Mucosa of stomach (tissue), 1 donor: ENCODE data around the gene ENTPD8.

Experiments used
- H3K27me3 ChIP-seq: one replicate; pipeline ENCODE4 v1.7.0; 2013; ENCODE audit warnings: mild to moderate bottlenecking, low read length; ENCODE audit not compliant: control insufficient read depth, insufficient read depth
- H3K36me3 ChIP-seq: one replicate; pipeline ENCODE4 v1.7.0; 2013; ENCODE audit warnings: low read length; ENCODE audit not compliant: control insufficient read depth, insufficient read depth
- H3K4me1 ChIP-seq: one replicate; pipeline ENCODE4 v1.7.0; 2013; ENCODE audit warnings: mild to moderate bottlenecking, low read length; ENCODE audit not compliant: control insufficient read depth, insufficient read depth
- H3K4me3 ChIP-seq: one replicate; pipeline ENCODE4 v1.7.0; 2013; ENCODE audit warnings: low read length
- H3K9ac ChIP-seq: one replicate; pipeline ENCODE4 v1.7.0; 2013; ENCODE audit warnings: mild to moderate bottlenecking, low read length, moderate library complexity
- H3K9me3 ChIP-seq: one replicate; pipeline ENCODE4 v1.7.0; 2013; ENCODE audit warnings: mild to moderate bottlenecking, low read length, moderate library complexity; ENCODE audit not compliant: control insufficient read depth
- donor health status: Pancreatic carcinoma.

The ENTPD8 gene, protein sequence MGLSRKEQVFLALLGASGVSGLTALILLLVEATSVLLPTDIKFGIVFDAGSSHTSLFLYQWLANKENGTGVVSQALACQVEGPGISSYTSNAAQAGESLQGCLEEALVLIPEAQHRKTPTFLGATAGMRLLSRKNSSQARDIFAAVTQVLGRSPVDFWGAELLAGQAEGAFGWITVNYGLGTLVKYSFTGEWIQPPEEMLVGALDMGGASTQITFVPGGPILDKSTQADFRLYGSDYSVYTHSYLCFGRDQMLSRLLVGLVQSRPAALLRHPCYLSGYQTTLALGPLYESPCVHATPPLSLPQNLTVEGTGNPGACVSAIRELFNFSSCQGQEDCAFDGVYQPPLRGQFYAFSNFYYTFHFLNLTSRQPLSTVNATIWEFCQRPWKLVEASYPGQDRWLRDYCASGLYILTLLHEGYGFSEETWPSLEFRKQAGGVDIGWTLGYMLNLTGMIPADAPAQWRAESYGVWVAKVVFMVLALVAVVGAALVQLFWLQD

DNA sequence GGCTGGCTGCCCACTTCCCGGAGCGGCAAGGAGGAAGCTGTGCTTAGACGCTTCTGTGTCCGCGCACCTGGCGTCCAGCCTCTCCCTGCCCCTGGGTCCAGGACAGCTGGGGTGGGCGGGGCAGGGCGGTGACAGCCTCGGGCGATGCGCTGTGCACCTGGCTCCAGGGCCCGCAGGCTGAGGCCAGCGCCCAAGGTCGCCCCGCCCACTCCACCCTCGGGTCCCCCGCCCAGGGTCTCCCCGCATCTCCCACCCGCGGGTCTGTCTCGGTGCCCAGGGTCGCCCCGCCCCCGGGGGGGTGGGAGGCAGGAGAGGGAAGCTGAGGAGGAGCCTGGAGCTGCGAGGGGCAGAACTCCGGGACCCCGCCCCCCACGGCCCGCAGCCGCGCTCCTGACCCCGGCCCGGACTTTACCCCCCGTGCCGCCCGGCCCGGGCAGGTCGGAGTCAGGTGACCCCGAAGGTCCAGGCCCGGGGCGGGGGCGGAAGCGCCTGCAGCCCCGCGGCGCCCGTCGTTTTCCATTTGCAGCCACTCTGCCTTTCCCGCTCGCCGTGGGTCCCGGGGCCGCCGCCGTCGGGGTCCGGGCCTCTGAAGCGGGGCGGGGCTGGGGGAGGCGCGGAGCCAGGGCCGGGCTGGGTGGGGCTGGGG, at the start of gene ENTPD8:
TSS of gene ENTPD8 (minus strand) at position 69 of the 646 bp plus-strand sequence. CDS start 3,072 bp downstream, outside the sequence.
- H3K9me3 ChIP-seq, result no peaks in the 10 kb centered on the region
- H3K9ac ChIP-seq, result no peak within 1 kb of the TSS
- H3K36me3 ChIP-seq, result no peaks in the 10 kb centered on the region
- no peak within 1 kb of the TSS for H3K4me3 ChIP-seq
- peaks cover 41% of the 10 kb centered on the region for H3K4me1 ChIP-seq
- H3K27me3 ChIP-seq, result peaks cover 6% of the 10 kb centered on the region

GRCh38 chr9:137490532-137491186, 49.5 kb upstream of the ENTPD8 start:
- no peaks in the 10 kb centered on the region for H3K36me3 ChIP-seq
- no peak overlapping the region for H3K9ac ChIP-seq

DNA sequence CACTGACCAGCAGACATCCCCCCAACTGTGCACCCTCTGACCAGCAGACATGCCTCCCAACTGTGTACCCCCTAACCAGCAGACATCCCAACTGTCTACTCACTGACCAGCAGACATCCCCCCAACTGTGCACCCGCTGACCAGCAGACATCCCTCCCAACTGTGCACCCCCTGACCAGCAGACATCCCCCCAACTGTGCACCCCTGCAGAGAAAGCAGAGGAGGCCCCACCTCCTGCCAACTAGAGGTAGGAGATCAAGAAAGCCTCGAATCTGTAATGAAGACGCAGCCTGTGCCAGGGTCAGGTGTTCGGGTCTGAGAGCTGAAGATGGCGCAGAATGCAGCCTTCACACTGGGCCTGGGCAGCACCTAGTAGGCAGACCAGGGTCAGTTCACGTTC, 47.7 kb upstream of the ENTPD8 start:
- no peaks in the 10 kb centered on the region for H3K36me3 ChIP-seq
- H3K4me1 ChIP-seq, result peaks cover 16% of the 10 kb centered on the region
- no peaks in the 10 kb centered on the region for H3K27me3 ChIP-seq
- no peak overlapping the region for H3K9ac ChIP-seq
- H3K9me3 ChIP-seq, result no peaks in the 10 kb centered on the region
- H3K4me3 ChIP-seq, result no peak overlapping the region

More at GRCh38 chr9:137490532-137491186, 49.5 kb upstream of the ENTPD8 start:
- Histone ChIP-seq H3K4me3 (no peak overlapping the region), H3K4me1 (peaks cover 16% of the 10 kb centered on the region), H3K27me3 (no peaks in the 10 kb centered on the region), H3K9me3 (no peaks in the 10 kb centered on the region)

- no peak overlapping the region for H3K9ac ChIP-seq
- H3K9me3 ChIP-seq, result no peaks in the 10 kb centered on the region
- H3K27me3 ChIP-seq, result no peaks in the 10 kb centered on the region
- peaks cover 16% of the 10 kb centered on the region for H3K4me1 ChIP-seq
- H3K36me3 ChIP-seq, result no peaks in the 10 kb centered on the region
- no peak overlapping the region for H3K4me3 ChIP-seq
Observed at GRCh38 chr9:137488327-137488653, 47.1 kb upstream of the ENTPD8 start.

DNA sequence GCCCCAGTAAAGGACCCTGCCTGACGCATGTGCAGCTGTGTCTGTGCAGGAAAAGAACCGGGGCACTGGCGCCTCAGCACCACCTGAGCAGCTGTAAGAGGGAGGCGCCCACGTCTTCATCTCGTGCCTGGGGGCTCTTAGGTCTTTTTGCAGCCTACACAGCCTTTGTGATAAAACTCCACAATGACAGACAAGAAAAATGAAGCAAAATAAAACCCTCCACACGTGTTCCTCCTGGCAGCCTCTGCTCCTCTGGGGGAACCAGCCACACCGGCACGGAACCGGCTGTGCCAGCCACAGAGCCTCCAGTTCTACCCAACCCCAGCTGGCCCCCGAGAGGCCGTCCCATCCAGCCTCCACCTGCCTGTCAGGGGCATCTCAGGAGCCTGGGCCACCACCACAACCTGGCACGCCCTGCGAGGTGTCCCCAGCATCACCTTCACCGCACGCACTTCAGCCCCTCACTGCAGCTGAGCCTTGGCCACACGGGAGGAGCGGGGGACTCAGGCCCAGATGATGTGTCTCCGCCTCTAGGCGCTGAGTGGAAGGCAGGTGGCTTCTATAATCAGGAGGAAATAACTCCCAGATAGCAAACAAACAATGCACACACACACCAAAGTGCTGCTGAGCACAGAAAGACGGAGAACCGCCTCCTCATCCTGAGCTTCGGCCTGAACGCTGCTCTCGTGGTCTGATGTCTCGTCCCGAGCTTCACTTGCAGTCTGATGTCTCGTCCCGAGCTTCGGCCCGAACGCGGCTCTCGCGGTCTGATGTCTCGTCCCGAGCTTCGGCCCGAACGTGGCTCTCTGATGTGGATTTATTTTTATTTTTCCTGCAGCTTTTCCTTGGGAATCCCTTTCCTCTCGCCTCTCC, 46.5 kb upstream of the ENTPD8 start:
- Histone ChIP-seq H3K9ac (no peak overlapping the region), H3K27me3 (no peaks in the 10 kb centered on the region), H3K36me3 (no peaks in the 10 kb centered on the region), H3K9me3 (no peaks in the 10 kb centered on the region), H3K4me3 (no peak overlapping the region), H3K4me1 (peaks cover 16% of the 10 kb centered on the region)

GRCh38 chr9:137486545-137487453, 45.6 kb upstream of the ENTPD8 start:
- H3K4me1 ChIP-seq, result peaks cover 22% of the 10 kb centered on the region
- no peaks in the 10 kb centered on the region for H3K36me3 ChIP-seq
- H3K9ac ChIP-seq, result no peak overlapping the region
- H3K9me3 ChIP-seq, result no peaks in the 10 kb centered on the region
- H3K27me3 ChIP-seq, result no peaks in the 10 kb centered on the region
- no peak overlapping the region for H3K4me3 ChIP-seq

GRCh38 chr9:137486141-137486490, 45.0 kb upstream of the ENTPD8 start:
- no peak overlapping the region for H3K9ac ChIP-seq
- H3K4me3 ChIP-seq, result no peak overlapping the region
- no peaks in the 10 kb centered on the region for H3K9me3 ChIP-seq
- H3K36me3 ChIP-seq, result no peaks in the 10 kb centered on the region
- H3K27me3 ChIP-seq, result no peaks in the 10 kb centered on the region
- H3K4me1 ChIP-seq, result peaks cover 23% of the 10 kb centered on the region

GRCh38 chr9:137485343-137486140, 44.4 kb upstream of the ENTPD8 start:
- H3K4me3 ChIP-seq, result no peak overlapping the region
- no peaks in the 10 kb centered on the region for H3K9me3 ChIP-seq
- peaks cover 23% of the 10 kb centered on the region for H3K4me1 ChIP-seq
- H3K27me3 ChIP-seq, result no peaks in the 10 kb centered on the region
- no peak overlapping the region for H3K9ac ChIP-seq
- H3K36me3 ChIP-seq, result no peaks in the 10 kb centered on the region

DNA sequence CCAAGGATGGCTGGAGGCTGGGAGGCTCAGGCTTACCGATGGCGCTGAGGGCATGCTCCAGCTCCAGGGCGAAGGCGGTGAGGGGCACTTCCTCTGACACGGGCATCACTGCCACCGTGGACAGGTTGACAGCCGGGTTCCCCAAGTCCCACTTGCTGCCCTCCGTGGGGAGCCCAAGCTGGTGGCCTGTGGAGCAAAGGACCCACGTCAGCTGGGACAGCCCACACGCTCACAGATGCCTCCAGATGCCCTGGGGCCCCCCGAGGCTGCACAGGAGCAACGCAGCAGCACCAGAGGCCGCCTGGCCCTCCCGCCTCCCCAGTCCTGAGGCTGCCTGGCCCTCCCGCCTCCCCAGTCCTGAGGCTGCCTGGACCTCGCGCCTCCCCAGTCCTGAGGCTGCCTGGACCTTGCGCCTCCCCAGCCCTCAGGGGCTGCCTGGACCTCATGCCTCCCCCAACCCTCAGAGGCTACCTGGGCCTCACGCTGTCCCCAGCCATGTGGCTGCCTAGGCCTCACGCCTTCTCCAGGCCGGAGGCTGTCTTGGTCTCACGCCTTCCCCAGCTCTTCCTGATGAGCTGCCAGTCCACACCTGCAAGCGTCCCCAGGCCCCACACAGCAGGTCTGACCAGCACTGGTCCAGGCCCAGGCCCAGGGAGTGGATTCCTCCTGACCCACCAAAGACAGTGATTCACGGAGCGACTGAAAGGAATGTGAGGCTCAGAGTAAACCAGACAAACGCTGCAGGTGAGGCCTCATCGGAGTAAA, 43.6 kb upstream of the ENTPD8 start:
- H3K27me3 ChIP-seq, result no peaks in the 10 kb centered on the region
- peaks cover 23% of the 10 kb centered on the region for H3K4me1 ChIP-seq
- no peaks in the 10 kb centered on the region for H3K9me3 ChIP-seq
- H3K36me3 ChIP-seq, result no peaks in the 10 kb centered on the region
- H3K4me3 ChIP-seq, result no peak overlapping the region
- no peak overlapping the region for H3K9ac ChIP-seq
